Putamen (tissue), 1 donor: ENCODE measurements around the gene RERE.

ENCODE experiments used
- DNase-seq: peaks from one replicate; pipeline ENCODE4 v3.0.0-alpha.2; 2016; ENCODE audit warnings: low spot score

RERE gene

GRCh38 chr1:8663915-8664329, 153.5 kb downstream of the RERE start:
- no peak for DNase-seq

- DNase-seq = no peak
Measured at GRCh38 chr1:8663090-8663802, 154.2 kb downstream of the RERE start.

- no peak for DNase-seq
Measured at GRCh38 chr1:8662380-8663072, 154.9 kb downstream of the RERE start.

- DNase-seq = peak; percentile 24
Measured at GRCh38 chr1:8661185-8662110, 156.0 kb downstream of the RERE start.

GRCh38 chr1:8660411-8660828, 157.0 kb downstream of the RERE start:
- peak; percentile 71 for DNase-seq

- DNase-seq = no peak
Measured at GRCh38 chr1:8659593-8659992, 157.8 kb downstream of the RERE start.

GRCh38 chr1:8653878-8654277, 163.6 kb downstream of the RERE start:
- no peak for DNase-seq

- DNase-seq = no peak
Measured at GRCh38 chr1:8652467-8653046, 164.9 kb downstream of the RERE start.

- no peak for DNase-seq
Measured at GRCh38 chr1:8651962-8652361, 165.5 kb downstream of the RERE start.

GRCh38 chr1:8651236-8651890, 166.1 kb downstream of the RERE start:
- no peak for DNase-seq

- no peak for DNase-seq
Measured at GRCh38 chr1:8649875-8650274, 167.6 kb downstream of the RERE start.

GRCh38 chr1:8649027-8649426, 168.4 kb downstream of the RERE start:
- DNase-seq = no peak

- DNase-seq = no peak
Measured at GRCh38 chr1:8646996-8647395, 170.4 kb downstream of the RERE start.

- DNase-seq = no peak
Measured at GRCh38 chr1:8646189-8646588, 171.3 kb downstream of the RERE start.

- no peak for DNase-seq
Measured at GRCh38 chr1:8643542-8644536, 173.6 kb downstream of the RERE start.

- no peak for DNase-seq
Measured at GRCh38 chr1:8642114-8642513, 175.3 kb downstream of the RERE start.

- no peak for DNase-seq
Measured at GRCh38 chr1:8641377-8641997, 176.0 kb downstream of the RERE start.

- no peak for DNase-seq
Measured at GRCh38 chr1:8640950-8641349, 176.5 kb downstream of the RERE start.

GRCh38 chr1:8639148-8639547, 178.3 kb downstream of the RERE start:
- DNase-seq = no peak
